G401.6 (cell line): ENCODE measurements around the gene PKN1.
A peak's percentile ranks its signal among the peaks of the same experiment; 100 is the strongest.
"Not testable (repeated sequence)": the region's sequence is repeated elsewhere in the genome, so short reads cannot be mapped to it uniquely, and the experiment has no call there.

Source experiments
- FAIRE-seq: peaks from 2 replicates; lab custom pipeline; 2012; peaks lifted over from hg19 to GRCh38; lab: Jason Lieb, UNC

Gene PKN1

DNA sequence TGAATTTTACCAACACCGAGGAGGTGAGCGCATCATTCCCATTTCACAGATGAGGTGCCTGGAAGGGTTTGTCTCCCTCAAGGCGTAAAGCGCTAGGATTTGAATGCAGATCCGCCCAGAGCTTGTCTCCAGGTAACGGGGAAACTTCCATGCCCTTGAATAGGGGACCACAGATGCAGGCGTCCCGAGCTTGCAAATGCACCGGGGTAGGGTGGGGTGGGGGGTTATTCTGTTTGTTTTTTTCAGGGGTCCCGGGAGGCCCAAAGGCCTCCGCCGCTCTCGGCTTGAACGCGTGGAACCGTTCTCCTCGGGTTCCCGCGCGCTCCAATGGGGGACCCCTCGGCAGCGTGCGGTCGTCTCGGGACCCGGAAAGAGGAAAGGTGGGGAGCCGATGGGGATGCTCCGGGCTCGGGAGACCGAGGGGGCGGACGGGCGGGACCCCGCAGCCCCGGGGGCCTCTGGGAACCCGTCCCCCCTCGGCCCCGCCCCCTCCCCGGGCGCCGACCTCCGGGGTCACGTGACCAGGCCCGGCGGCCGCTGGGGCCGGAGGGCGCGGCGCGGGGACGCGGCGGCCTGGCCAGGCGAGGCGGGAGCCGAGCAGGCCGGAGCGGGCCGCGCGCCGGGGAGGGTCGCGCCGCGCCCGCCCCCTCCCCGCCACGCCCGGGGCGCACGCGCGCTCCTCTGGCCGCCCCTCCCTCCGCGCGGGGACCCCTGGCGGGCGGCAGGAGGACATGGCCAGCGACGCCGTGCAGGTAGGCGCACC is at the start of gene PKN1:
Gene PKN1, plus strand, starts transcription at position 516 of the 763 bp plus-strand sequence. Its CDS starts 216 bp downstream, at position 732.
- no peak for FAIRE-seq

GRCh38 chr19:14383661-14384555 is 49.2 kb upstream of the PKN1 start:
- no peak for FAIRE-seq

GRCh38 chr19:14385492-14385891 is 47.6 kb upstream of the PKN1 start:
- no peak for FAIRE-seq

GRCh38 chr19:14390548-14390947 is 42.6 kb upstream of the PKN1 start:
- FAIRE-seq = no peak

DNA sequence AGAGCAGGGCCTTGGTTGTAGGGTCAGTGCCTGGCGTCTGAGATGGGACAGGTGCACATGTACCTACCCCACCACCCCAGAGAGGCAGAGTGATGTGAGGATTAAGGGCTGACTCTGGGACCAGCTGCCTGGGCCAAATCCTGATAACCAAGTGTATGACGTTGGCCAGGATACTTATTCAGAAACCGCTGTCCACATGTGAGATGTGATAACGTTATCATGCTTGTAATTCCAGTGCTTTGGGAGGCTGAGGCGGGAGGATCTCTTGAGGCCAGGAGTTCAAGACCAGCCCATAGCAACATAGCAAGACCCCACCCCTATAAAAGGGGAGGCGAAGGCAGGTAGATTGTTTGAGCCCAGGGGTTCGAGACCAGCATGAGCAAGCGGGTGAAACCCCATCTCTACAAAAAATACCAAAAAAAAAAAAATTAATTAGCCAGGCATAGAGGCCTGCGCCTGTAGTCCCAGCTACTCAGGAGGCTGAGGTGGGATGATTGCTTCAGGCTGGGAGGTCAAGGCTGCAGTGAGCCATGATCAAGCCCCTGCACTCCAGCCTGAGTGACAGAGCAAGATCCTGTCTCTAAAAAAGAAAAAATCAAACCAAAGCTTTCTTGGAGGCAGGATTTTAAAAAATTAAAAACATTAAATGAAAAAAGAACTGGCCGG is 41.8 kb upstream of the PKN1 start:
- no peak for FAIRE-seq

- no peak for FAIRE-seq
Observed at GRCh38 chr19:14393329-14393728, 39.8 kb upstream of the PKN1 start.

- no peak for FAIRE-seq
Observed at GRCh38 chr19:14394167-14394566, 38.9 kb upstream of the PKN1 start.

DNA sequence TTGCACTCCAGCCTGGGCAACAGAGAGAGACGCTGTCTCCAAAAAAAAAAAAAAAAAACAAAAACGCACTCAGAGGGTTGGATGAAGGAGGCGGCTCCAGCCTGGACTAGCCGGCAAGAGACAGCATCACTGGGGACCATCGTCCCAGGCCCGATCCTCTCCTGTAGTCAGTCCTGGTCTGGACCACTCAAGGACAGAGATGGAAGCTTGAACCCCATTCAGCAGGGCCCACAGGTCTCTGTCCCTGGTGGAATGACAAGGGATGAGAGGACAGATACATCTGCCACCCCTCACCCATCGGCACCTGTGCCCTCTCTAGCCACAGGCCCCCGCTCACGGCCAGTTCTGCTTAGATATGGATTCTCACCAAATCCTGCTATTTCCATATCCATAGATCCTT is 37.8 kb upstream of the PKN1 start:
- FAIRE-seq = no peak

DNA sequence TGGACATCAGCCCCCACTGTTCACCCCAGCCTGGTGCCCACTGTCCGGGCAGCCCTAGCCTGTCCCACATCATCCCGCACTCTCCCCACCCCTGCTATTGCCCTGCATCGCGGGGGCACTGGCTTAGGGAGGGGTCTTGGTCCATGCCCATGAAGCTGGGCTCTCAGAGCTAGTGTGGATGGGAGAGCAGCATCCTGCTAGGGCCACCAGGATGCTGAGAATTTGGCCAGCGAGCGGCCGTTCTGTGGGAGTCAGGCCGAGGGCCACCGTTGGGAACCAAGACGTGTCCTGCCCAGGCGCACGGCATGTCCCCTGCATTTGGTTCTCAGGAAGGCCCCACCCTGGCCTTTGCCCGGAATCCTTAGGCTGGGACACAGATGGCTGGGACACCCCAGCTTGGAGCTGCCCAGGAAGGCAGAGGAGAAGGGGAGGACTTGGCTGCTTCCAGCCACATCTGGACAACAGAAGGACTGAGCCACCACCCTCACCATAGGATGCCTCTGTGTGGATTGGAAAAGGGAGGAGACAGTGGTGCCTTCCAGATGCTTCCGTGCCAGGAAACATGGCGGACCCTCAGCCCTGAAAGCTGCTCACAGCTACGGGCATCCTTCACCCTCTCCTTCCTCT is 37.3 kb upstream of the PKN1 start:
- FAIRE-seq = no peak

GRCh38 chr19:14396730-14397129 is 36.4 kb upstream of the PKN1 start:
- not testable (repeated sequence) for FAIRE-seq

DNA sequence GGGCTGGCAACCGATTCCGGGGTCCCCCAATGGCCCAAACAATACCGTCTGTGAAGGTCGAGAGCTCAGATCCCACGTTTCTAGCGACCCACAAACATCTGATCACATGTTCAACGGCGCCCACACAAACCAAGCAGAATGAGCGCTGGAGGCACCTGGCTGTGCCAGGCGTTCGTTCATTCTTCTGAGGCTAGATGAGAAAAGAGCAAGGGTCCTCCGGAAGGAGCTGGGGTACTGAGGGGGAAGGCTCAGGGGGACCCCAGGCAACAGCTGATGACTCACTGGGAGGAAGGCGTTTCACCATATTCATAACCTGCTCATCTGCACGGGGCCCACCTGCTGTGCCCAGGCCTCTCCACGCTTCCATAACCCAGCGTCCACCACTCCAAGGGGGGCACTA is 35.9 kb upstream of the PKN1 start:
- FAIRE-seq = not testable (repeated sequence)

DNA sequence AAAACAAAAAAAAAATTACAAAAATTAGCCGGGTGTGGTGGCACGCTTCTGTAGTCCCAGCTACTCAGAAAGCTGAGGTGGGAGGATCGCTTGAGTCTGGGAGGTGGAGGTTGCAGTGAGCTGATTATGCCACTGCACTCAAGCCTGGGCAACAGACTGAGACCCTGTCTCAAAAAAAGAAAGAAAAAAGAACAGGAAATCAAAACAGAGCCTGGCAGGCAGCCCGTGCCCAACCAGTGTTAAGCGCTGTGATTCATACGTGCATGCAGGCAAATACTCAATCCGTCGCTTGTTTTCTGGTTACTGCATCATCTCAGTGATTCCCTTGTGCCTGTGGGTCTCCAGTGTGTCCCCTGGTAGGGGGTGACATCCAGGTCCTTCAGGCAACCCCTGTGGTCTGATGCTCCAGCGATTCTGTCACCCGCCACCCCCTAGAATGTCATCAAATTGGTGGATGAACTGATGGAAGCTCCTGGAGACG is 32.1 kb upstream of the PKN1 start:
- FAIRE-seq = no peak

DNA sequence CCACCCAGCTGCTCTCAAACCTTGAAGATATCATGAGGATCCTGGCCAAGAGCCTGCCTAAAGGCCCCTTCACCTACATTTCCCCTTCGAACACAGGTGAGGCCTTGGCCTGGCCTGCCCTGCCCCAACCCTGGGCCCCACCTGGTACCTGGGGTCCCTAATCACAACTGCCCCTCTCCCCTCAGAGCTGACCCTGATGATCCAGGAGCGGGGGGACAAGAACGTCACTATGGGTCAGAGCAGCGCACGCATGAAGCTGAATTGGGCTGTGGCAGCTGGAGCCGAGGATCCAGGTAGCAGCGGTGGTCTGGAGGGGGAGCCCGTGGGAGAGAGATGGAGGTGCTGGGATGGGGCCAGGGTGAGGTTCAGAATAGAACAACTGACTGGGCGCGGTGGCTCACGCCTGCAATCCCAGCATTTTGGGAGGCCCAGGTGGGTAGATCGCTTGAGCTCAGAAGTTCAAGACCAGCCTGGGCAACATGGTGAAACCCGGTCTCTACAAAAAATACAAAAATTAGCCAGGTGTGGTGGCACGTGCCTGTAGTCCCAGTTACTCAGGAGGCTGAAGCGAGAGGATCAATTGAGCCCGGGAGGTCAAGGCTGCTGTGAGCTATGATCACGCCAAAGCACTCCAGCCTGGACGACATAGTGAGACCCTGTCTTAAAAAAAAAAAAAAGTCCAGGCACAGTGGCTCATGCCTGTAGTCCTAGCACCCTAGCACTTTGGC is 31.5 kb upstream of the PKN1 start:
- no peak for FAIRE-seq

- no peak for FAIRE-seq
Observed at GRCh38 chr19:14402332-14403144, 30.6 kb upstream of the PKN1 start.

- FAIRE-seq = not testable (repeated sequence)
Observed at GRCh38 chr19:14403145-14403930, 29.8 kb upstream of the PKN1 start.

- no peak for FAIRE-seq
Observed at GRCh38 chr19:14404312-14404711, 28.8 kb upstream of the PKN1 start.

DNA sequence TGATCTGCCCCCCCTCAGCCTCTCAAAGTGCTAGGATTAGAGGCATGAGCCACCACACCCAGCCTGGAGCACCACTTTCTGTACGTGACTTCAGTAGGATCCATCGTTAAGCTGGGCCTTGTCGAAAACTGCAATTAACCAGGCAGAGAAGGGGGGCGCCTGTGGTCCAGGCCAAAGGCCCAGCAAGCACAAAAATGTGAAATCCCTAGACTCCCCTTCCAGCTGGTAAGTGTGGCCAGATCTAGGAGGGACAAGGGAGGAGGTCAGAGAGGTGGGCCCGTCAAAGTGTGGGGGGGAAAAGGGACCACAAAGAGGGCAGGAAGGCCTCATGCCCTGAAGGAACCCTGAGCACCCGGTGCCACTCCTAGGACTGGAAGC is 27.7 kb upstream of the PKN1 start:
- no peak for FAIRE-seq

DNA sequence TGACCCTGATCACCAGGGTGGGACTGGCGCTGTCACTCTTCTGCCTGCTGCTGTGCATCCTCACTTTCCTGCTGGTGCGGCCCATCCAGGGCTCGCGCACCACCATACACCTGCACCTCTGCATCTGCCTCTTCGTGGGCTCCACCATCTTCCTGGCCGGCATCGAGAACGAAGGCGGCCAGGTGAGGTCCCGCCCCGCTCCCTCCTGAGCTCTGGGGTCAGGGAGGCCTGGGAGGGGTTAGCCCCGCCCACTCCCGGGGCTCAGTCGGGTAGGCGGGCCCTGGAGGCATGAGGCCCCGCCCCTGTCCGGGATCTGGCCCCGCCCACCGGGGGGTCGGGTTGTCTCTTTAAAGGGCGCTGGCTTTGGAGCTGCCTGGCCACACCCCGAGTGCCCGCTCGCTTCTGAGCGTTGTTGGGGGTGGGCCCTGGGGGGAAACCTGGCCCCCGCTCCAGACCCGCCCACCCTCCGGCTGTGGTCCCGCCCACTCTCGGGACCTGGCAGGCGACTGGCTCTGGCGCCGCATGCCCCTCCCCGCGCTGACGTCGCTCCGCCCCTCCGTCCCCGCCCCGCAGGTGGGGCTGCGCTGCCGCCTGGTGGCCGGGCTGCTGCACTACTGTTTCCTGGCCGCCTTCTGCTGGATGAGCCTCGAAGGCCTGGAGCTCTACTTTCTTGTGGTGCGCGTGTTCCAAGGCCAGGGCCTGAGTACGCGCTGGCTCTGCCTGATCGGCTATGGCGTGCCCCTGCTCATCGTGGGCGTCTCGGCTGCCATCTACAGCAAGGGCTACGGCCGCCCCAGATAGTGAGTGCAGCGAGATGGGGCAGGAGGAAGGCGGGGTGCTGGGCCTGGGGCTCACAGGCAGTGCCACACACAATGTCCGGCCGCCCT is 27.1 kb upstream of the PKN1 start:
- peak; percentile 75 for FAIRE-seq
